Activated naive CD4-positive, alpha-beta T cell treated with anti-CD3 and anti-CD28 coated beads, Interleukin-2, amount 50 U/mL, for 72 hours (primary cell): Measurements from ENCODE around the gene CPXCR1. TPM values are rescaled to one million over a fixed set of nuclear protein-coding genes. Genes with fewer than 3 reads are reported as not detected.
"Not testable (repeated sequence)": the region's sequence is repeated elsewhere in the genome, so short reads cannot be mapped to it uniquely, and the experiment has no call there.

Experiments
- ATAC-seq, 2 donors: fragments of 150-1000 bp; cut with Tn5 transposase; 2 replicates each; pipeline ENCODE4 v1.10.0; 2021; ENCODE audit warnings: mild to moderate bottlenecking in 2 of 2, moderate library complexity in 2 of 2
- DNase-seq, 2 donors: peaks; one replicate each; pipeline ENCODE4 v3.0.0; 2021 to 2022; ENCODE audit warnings: low spot score in 2 of 2
- H3K27ac Mint-ChIP-seq, 2 donors: one replicate each; pipeline ENCODE4 v1.8.0; 2022; ENCODE audit warnings: mild to moderate bottlenecking in 2 of 2, mixed read lengths in 2 of 2
- H3K36me3 Mint-ChIP-seq, 2 donors: one replicate each; pipeline ENCODE4 v1.8.0; 2022; ENCODE audit warnings: mixed read lengths in 2 of 2
- H3K9me3 Mint-ChIP-seq, 2 donors: one replicate each; pipeline ENCODE4 v1.8.0; 2022; ENCODE audit warnings: mixed read lengths in 2 of 2
- total RNA-seq, 2 donors: library from RNA; stranded (reverse); gene quantifications; one replicate each; pipeline ENCODE4 v1.2.3, GENCODE V29; 2022

Gene CPXCR1
- not detected for total RNA-seq

DNA sequence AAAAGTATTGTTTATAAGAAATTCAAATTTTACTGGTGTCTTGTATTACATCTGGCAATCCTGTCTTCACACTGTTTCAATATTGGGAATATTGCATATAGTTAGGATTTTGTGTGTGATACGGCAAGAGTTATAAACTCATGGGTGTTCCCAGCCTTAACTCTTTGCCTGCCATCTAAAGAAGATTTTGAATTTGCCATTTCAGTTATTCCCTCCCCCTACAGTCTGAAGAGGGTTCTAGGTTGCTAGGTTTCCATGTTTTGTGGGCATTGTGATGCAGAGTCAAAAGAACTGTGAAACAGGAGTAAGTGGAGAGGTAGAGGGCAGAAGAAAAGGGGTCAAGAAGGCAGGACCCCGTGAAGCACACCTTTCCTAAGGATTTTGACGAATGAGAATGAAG is at the start of gene CPXCR1:
Gene CPXCR1, plus strand, starts transcription at position 301 of the 400 bp plus-strand sequence. CDS start 6,190 bp downstream, outside the sequence.
- no peak for DNase-seq
- no peaks in the 10 kb centered on the region for H3K9me3 Mint-ChIP-seq
- no peak for ATAC-seq
- peaks cover 0 to 7% of the 10 kb centered on the region in 2 donors for H3K36me3 Mint-ChIP-seq
- H3K27ac Mint-ChIP-seq: no peak within 1 kb of the TSS

DNA sequence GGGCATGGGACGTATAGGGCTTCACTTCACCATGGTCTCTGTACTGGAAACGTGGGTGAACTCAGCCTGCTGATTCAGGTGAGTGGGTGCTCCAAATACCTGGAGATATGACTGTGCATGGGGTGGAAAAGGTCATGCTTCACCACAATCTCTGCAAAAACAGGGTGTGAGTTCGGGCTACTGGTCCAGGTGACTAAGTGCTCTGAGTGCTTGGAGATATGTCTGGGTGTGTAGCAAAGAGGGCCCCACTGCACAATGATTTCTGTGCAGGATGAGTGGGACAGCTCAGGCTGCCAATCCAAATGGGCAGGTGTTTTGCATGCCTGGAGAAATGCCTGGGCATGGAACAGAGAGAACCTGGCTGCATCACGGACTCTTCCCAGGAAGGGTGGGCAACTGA is 11.2 kb upstream of the CPXCR1 start:
- no peak overlapping the region for H3K27ac Mint-ChIP-seq
- ATAC-seq (no peak), DNase-seq (no peak)
- no peaks in the 10 kb centered on the region for H3K9me3 Mint-ChIP-seq
- no peaks in the 10 kb centered on the region for H3K36me3 Mint-ChIP-seq

DNA sequence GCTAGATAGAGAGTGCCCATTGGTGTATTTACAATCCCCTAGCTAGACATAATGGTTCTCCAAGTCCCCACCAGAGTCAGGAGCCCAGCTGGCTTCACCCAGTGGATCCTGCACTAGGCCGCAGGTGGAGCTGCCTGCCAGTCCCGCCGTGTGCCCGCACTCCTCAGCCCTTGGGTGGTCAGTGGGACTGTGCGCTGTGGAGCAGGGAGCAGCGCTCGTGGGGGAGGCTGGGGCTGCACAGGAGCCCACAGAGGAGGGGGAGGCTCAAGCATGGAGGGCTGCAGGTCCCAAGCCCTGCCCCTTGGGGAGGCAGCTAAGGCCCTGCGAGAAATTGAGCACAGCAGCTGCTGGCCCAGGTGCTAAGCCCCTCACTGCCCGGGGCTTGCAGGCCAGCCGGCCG is 810 bp upstream of the CPXCR1 start:
- not testable (repeated sequence) for ATAC-seq, H3K9me3 Mint-ChIP-seq, H3K36me3 Mint-ChIP-seq

DNA sequence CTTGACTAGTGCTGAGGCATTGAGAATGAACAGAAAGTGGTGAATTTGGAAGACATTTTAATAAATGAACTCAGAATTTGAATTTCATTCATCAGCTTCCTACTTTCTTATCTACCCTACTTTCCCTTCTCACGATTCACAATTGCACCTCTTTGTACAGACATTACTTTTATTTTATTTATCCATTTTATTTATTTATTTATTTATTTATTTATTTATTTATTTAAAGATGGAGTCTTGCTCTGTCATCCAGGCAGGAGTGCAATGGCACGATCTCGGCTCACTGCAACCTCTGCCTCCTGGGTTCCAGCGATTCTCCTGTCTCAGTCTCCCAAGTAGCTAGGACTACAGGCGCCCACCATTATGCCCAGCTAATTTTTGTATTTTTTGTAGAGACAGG is 5.3 kb downstream of the CPXCR1 start:
- not testable (repeated sequence) for H3K27ac Mint-ChIP-seq, ATAC-seq, DNase-seq, H3K9me3 Mint-ChIP-seq, H3K36me3 Mint-ChIP-seq

More for the DNA sequence above, 810 bp upstream of the CPXCR1 start:
- not testable (repeated sequence) for H3K27ac Mint-ChIP-seq, DNase-seq

DNA sequence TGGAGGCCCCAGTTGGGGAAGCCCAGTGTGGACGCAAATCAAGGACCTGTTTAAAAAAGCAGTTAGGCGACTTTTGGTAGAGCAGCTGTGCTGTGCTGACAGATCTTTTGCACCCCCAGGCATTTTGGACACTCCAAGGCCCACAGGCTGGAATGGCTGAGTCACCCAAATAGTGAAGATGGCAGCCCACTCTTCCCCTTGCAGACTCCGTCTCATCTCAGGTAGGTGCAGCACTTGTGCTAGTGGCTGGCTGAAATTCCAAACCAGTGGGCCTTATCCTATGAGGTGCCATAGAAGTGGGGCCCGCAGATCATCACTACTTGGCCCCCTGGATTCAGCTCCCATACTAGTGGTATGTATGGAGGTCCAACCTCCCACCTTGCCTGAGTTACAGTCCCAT is 42.8 kb downstream of the CPXCR1 start:
- H3K36me3 Mint-ChIP-seq: no peaks in the 10 kb centered on the region
- H3K27ac Mint-ChIP-seq: no peak overlapping the region
- ATAC-seq (no peak), DNase-seq (no peak)
- H3K9me3 Mint-ChIP-seq: peaks cover 0 to 16% of the 10 kb centered on the region in 2 donors
